AML-193 (cell line): ENCODE data around the gene CYB5A.
"Not testable (repeated sequence)": the region's sequence is repeated elsewhere in the genome, so short reads cannot be mapped to it uniquely, and the experiment has no call there.

Experiments
- DNase-seq, 2 experiments: peaks; one replicate each; lab custom pipeline; 2025; lab: John Stamatoyannopoulos, UW

The CYB5A gene

DNA sequence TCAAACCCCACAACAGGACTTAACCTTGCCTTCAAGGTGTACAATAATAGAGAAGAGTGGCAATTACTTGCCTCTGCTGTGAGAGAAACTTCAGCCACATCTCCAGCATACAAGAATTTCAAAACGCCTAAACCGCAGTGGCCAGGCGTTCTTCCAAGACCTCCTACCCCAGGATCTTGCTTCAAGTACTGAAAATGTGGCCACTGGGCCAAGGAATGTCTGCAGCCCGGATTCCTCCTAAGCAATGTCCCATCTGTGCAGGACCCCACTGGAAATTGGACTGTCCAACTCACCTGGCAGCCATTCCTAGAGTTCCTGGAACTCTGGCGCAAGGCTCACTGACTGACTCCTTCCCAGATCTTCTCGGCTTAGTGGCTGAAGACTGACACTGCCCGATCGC lies 2.8 kb upstream of the CYB5A start:
- no peak for DNase-seq

DNA sequence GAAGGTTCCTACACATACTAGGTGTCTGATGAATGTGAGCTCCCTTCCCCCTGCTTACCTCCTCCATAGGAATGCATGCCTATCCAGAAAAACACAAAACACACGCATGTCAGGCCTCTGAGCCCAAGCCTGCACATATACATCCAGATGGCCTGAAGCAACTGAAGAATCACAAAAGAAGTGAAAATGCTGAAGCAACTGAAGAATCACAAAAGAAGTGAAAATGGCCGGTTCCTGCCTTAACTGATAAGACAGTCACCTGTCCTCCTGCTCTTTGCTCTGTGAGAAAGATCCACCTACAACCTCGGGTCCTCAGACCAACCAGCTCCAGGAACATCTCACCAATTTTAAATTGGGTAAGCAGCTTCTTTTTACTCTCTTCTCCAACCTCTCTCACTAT lies 1.2 kb upstream of the CYB5A start:
- not testable (repeated sequence) for DNase-seq

- no peak for DNase-seq
Measured at GRCh38 chr18:74292541-74292858, 737 bp upstream of the CYB5A start.

- no peak for DNase-seq
Measured at GRCh38 chr18:74291472-74291770, 342 bp downstream of the CYB5A start.

DNA sequence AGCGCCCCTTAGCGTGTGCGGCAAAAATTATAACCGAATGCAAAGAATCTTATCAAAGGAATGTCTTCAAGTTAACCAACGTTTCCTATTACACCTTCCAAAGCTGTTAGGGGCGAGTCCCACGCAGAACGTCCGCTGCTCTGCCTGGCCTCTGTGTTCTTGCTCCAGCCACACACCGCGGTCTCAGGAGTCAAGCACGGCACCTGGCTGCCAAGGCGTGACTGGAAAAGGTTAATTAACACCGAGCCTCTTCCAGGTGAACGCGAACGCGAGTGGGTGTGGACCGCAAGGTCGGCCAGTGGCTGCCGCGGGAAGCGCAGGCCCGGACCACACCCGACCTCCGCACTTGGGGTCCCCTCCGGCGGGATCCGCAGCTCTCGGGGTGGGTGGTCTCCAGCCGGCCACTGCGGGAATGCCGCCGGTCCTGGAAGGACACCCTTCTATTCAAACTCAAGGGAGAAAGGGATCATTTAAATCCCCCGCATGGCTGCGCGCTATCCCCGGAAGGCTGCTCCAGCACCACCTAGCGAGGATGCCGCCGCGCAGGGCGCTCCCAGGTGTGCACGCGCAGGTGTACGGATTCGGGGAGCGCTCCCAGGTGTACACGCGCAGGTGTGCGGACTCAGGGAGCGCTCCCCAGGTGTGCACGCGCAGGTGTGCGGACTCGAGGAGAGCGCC lies 830 bp downstream of the CYB5A start:
- DNase-seq = no peak

- no peak for DNase-seq
Measured at GRCh38 chr18:74290021-74290420, 1.7 kb downstream of the CYB5A start.

- no peak for DNase-seq
Measured at GRCh38 chr18:74289137-74289536, 2.6 kb downstream of the CYB5A start.

GRCh38 chr18:74288730-74289129 lies 3.0 kb downstream of the CYB5A start:
- no peak for DNase-seq

GRCh38 chr18:74288041-74288440 lies 3.7 kb downstream of the CYB5A start:
- no peak for DNase-seq

DNA sequence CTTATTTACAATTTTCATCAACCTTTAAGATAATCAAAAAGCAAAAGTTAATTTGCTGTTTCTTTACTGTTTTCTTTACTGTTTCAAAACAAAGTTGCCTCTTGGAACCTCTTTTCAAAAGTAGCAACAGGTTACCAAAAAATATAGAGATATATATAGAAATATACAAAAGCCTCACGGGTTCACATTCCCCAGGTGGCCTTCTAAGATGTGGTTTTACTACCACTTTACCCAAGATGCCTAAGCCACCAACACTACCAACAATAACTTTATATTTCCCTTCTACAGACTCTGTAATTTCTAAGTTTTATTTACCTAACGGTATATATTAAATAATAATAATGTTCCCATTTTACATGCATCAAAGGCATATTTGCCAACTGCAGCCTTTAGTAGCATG lies 4.9 kb downstream of the CYB5A start:
- no peak for DNase-seq

DNA sequence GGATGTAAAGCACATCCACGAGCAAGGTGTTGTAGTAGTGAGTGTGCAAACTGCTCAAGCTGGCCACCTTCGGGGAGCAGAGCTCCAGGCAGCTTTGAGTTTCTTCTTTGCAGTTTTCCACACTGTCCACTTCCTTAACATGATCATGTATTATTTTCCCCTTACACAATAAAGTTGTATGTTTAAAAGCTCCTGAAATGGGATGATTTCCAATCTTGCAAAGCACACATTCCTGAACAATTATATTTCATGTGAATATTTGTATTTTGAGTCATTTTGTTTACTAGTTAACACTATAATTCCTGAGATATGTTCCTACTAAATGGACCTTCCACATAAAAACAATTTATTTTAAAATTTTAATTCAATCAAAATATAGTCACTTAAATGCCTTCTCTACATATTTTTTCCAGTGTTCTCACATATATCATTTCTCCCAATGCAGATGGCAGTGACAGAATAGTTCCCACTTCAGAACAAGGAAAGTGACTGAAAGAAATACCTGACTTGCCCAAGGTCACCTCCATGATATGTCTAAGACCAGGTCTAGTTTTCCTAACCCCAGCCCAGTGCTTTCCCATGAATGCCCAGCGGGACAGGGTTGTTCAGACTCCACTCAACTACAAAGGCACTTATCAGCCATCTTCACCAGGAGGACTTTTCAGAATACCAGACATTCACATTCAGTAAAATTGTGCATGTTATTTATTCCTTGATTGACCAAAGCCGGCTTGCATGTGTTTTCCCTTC lies 5.5 kb downstream of the CYB5A start:
- no peak for DNase-seq

- not testable (repeated sequence) for DNase-seq
Measured at GRCh38 chr18:74285583-74285982, 6.2 kb downstream of the CYB5A start.

GRCh38 chr18:74284980-74285355 lies 6.8 kb downstream of the CYB5A start:
- DNase-seq = no peak

DNA sequence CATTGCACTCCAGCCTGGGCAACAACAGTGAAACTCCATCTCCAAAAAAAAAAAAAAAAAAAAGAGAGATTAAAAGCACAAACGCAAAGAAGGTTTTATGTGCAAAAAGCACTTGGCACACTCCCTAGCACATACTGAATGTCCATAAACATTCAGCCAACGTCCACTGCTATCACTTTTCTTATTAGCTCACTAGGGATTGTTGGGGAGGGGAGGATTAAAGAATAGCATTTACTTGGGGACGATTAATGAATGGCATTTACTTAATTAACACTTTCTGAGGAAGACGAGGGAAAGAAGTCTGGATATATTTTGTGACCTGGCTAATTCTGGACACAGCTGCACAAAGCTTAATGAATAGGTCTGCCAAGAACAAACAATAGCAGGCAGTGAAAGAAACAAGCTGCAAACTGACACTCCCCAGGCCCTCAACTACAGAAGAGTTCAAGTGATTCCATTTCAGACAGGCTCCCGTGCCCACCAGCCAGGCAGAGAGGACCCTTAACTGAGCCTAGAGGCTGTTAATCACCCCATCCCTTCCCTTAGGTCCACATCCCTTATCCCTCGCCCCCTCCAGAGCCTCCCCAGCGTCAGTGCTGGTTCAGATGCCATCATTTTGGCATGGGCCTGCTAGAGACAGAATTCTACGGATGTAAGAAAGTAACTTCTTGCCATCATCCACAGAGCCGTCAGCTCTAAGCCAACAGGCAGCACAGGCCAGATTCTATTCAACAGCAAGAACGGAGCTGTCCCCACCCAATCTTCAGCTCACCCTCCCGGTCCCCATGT lies 7.4 kb downstream of the CYB5A start:
- no peak for DNase-seq

- no peak for DNase-seq
Measured at GRCh38 chr18:74283646-74284045, 8.1 kb downstream of the CYB5A start.

GRCh38 chr18:74282755-74283554 lies 8.8 kb downstream of the CYB5A start:
- DNase-seq = no peak

DNA sequence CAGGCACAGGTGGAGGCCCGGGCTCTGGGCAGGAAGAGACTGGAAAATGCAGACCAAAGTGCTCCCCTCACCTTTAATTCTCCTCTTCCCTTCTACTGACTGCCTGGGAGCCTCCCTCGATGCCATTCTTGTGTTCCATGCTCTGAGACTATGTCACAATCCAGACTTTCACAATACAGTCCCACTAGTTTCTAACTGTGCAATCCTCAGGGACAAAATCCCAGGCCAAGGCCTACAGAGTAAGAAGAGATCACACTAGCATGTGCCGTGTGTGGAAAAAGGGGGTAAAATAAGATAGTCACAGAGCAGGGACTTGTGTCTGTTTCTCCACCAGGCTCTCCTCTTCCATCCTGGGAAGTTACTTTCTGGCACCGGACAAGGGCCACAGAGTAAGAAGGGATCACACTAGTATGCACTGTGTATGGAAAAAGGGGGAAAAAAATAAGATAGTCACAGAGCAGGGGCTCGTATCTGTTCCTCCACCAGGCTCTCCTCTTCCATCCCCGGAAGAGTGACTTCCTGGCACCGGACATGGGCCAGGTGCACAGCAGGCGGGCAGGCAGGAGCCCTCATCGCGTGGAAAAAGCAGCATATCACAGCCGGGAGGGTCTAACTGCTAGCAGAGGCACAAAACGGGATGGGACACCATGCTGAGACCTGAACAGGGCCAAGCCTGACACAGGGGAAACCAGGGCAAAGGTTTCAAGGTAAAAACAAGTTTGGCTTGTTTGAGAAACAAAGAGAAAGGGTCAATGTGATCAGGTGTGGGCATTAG lies 9.6 kb downstream of the CYB5A start:
- no peak for DNase-seq

DNA sequence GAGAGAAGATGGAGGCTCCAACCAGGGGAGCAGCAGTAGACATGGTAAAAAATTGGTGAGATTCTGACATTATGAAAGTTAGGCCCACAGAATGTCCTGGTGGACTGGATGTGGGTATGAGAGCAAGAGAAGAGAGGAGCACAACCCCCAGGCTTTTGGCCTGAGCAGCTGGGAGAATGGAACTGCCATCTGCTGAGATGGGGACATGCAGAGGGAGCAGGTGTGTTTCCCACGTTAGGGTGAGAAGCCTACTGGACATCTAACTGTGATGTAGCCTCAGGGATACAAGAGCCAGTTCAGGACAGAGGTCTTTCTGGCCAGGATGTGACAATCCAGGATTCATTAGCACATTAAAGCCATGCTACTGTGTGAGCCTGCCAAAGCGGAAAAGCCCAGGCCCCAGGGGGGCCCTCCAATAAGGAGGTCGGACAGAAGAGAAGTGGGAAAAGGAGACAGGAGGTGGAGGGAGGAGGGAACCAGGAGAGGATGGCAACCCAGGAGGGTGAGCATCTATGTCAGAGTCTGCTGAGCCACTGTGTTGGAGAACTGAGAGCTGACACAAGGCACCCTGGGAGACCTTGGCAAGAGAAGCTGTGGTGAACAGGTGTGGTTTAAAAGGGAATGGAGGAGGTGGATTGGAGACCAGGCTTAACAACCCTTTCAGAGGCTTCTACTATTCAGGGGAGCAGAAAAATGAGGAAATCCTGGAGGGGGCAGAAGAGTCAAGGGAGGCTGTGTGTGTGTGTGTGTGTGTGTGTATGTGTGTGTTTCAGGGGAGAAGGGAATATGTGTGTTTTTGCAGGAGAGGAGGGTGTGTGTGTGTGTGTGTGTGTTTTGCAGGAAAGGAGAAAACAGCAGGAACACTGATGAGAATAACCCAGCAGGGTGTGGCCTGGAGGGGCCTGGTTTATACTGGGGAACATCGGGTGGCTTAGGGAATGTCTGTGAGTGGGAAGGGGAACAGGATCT lies 10.5 kb downstream of the CYB5A start:
- DNase-seq = no peak

- DNase-seq = no peak
Measured at GRCh38 chr18:74278983-74279382, 12.8 kb downstream of the CYB5A start.

GRCh38 chr18:74278058-74278457 lies 13.7 kb downstream of the CYB5A start:
- DNase-seq = no peak

GRCh38 chr18:74277296-74277695 lies 14.5 kb downstream of the CYB5A start:
- no peak for DNase-seq
